Esophagus (tissue), 2 donors: ENCODE results near the gene NOTCH1. TPM values are rescaled to one million over a fixed set of nuclear protein-coding genes. Genes with fewer than 3 reads are reported as not detected.

Experiments used
- H3K27ac ChIP-seq, 2 donors: one replicate each; pipeline ENCODE4 v1.5.1; 2013; ENCODE audit warnings: low read depth in 2 of 2, mild to moderate bottlenecking in 2 of 2, inconsistent platforms in 1 of 2, low read length in 1 of 2, moderate library complexity in 1 of 2
- H3K27me3 ChIP-seq, 2 donors: one replicate each; pipeline ENCODE4 v1.6.1; 2013; ENCODE audit warnings: low read length in 2 of 2, control low read depth in 1 of 2, mild to moderate bottlenecking in 1 of 2; ENCODE audit not compliant: insufficient read depth in 2 of 2, control insufficient read depth in 1 of 2
- H3K36me3 ChIP-seq, 2 donors: one replicate each; pipeline ENCODE4 v1.6.1; 2013; ENCODE audit warnings: low read length in 1 of 2; ENCODE audit not compliant: control insufficient read depth in 2 of 2, insufficient read depth in 2 of 2
- H3K4me1 ChIP-seq, 2 donors: one replicate each; pipeline ENCODE4 v1.6.1; 2013; ENCODE audit warnings: low read length in 1 of 2; ENCODE audit not compliant: control insufficient read depth in 2 of 2, insufficient read depth in 2 of 2
- H3K4me3 ChIP-seq, 2 donors: one replicate each; pipeline ENCODE4 v1.5.1; 2013; ENCODE audit warnings: low read length in 2 of 2, mild to moderate bottlenecking in 2 of 2, low read depth in 1 of 2, moderate library complexity in 1 of 2
- H3K9me3 ChIP-seq, 2 donors: one replicate each; pipeline ENCODE4 v1.6.1; 2013; ENCODE audit warnings: mild to moderate bottlenecking in 2 of 2, low read depth in 1 of 2, low read length in 1 of 2, moderate library complexity in 1 of 2; ENCODE audit not compliant: control insufficient read depth in 2 of 2, insufficient read depth in 1 of 2
- WGBS, 2 donors: extraction: QIAGEN DNeasy Blood & Tissue Kit; methylation state at CpG; one replicate each; pipeline ENCODE4 v1.1.7; 2013; 5-methylcytosine and 5-hydroxymethylcytosine counted together
- polyA plus RNA-seq, 2 donors: library from polyadenylated mRNA; stranded (reverse); fragments of 200-250 nt; gene quantifications; one replicate each; pipeline ENCODE4 v1.2.3, GENCODE V29; 2013
- donor health status: healthy with polysubstance abuse.
- donor health status: Bipolar disorder and iron deficiency.

Gene NOTCH1
- polyA plus RNA-seq, 2 donors = 9.6 to 19.8 TPM

- 1 to 2% methylated on average over 74 to 109 of the region's 109 CpGs for WGBS, 2 donors
These were observed 62.9 kb downstream of the NOTCH1 start, which contains the start of gene SEC16A for GRCh38 chr9:136482793-136483588. Gene SEC16A (minus strand): TSS chr9:136483040. CDS start chr9:136477615, 5,425 bp downstream.

DNA sequence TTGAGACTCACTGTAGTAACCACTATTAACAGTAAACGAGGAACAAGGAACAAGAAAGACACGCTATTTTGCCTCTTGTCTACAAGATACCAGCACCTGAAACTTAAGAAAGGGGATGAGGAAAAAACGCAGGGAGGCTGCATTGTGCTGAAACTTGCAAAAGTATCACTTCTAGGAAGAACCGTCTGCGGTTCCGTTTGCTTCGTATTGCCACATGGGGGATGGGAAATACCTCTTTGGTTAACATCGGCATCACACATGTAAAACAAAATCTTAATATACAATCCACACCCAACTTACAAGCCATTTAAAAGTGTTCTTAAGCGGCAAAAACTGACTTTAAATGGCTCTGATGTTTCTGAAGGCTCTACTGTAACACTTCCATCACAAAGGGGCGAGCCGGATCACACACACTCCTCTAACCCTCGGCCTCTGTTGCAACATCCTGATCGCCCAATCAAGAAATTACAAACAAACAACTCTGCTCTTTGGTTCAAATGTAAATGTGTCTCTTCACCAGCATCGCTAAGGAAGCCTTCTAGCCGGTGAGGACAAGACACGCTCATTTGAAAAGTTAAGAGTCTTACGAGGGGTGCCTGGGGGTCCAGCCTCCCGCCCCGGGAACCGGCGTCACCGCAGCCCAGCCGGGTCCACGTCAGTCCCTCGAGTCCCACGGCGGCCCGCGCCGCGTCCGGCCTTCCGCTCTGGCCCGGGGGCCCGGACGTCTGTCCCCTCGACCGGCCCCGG is 63.6 kb downstream of the NOTCH1 start:
- Histone ChIP-seq H3K9me3 (no peaks in the 10 kb centered on the region), H3K27ac (peak overlapping the region; percentile 99 to 100), H3K4me1 (peaks cover 11 to 16% of the 10 kb centered on the region in 2 donors), H3K36me3 (peaks cover 0 to 7% of the 10 kb centered on the region in 2 donors), H3K4me3 (peak overlapping the region; percentile 80 to 87), H3K27me3 (no peaks in the 10 kb centered on the region)
- 0% methylated on average over 25 to 39 of the region's 39 CpGs for WGBS, 2 donors

More at GRCh38 chr9:136482793-136483588, 62.9 kb downstream of the NOTCH1 start, which contains the start of gene SEC16A:
- H3K9me3 ChIP-seq = no peaks in the 10 kb centered on the region
- peak within 1 kb of the TSS; percentile 80 to 87 for H3K4me3 ChIP-seq
- H3K4me1 ChIP-seq = peaks cover 11 to 16% of the 10 kb centered on the region in 2 donors
- peak within 1 kb of the TSS; percentile 99 to 100 for H3K27ac ChIP-seq
- H3K27me3 ChIP-seq = no peaks in the 10 kb centered on the region
- no peaks in the 10 kb centered on the region for H3K36me3 ChIP-seq

DNA sequence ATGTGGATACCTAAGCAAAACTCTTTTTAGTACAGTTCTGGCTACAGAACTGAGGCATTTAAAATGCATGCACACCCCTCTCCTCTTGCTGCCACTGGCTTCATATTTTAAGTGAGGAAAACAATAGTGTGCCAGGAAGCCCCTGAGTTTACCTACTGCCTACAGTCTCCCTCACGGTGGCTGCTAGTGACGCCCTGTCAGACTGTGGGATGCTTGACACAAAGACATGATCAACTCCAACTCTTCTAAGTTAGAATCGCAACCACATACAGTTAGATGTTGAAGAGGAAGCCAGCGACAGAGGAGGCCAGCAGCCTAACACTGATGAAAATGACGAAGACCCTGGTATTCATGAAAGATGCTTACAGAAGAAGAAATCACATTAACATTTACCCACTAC is 64.3 kb downstream of the NOTCH1 start:
- no peaks in the 10 kb centered on the region for H3K27me3 ChIP-seq
- H3K4me3 ChIP-seq = peak overlapping the region in 1 of 2 donors; percentile 87
- H3K36me3 ChIP-seq = peaks cover 5 to 13% of the 10 kb centered on the region in 2 donors
- H3K9me3 ChIP-seq = no peaks in the 10 kb centered on the region
- 44 to 45% methylated on average over 5 of the region's 5 CpGs for WGBS, 2 donors
- no peak overlapping the region for H3K27ac ChIP-seq
- H3K4me1 ChIP-seq = peaks cover 11 to 16% of the 10 kb centered on the region in 2 donors

GRCh38 chr9:136476369-136477150 is 69.3 kb downstream of the NOTCH1 start:
- Histone ChIP-seq H3K4me1 (peaks cover 0 to 2% of the 10 kb centered on the region in 2 donors), H3K9me3 (no peaks in the 10 kb centered on the region), H3K4me3 (no peak overlapping the region), H3K36me3 (peaks cover 18 to 53% of the 10 kb centered on the region in 2 donors), H3K27ac (no peak overlapping the region), H3K27me3 (no peaks in the 10 kb centered on the region)
- 87% methylated on average over 25 of the region's 25 CpGs for WGBS, 2 donors

- Histone ChIP-seq H3K4me3 (no peak overlapping the region), H3K27me3 (no peaks in the 10 kb centered on the region), H3K9me3 (no peaks in the 10 kb centered on the region), H3K36me3 (peaks cover 19 to 62% of the 10 kb centered on the region in 2 donors), H3K4me1 (no peaks in the 10 kb centered on the region), H3K27ac (no peak overlapping the region)
- WGBS, 2 donors = 91% methylated on average over 34 of the region's 34 CpGs
These were observed 70.6 kb downstream of the NOTCH1 start for GRCh38 chr9:136474974-136475865.

DNA sequence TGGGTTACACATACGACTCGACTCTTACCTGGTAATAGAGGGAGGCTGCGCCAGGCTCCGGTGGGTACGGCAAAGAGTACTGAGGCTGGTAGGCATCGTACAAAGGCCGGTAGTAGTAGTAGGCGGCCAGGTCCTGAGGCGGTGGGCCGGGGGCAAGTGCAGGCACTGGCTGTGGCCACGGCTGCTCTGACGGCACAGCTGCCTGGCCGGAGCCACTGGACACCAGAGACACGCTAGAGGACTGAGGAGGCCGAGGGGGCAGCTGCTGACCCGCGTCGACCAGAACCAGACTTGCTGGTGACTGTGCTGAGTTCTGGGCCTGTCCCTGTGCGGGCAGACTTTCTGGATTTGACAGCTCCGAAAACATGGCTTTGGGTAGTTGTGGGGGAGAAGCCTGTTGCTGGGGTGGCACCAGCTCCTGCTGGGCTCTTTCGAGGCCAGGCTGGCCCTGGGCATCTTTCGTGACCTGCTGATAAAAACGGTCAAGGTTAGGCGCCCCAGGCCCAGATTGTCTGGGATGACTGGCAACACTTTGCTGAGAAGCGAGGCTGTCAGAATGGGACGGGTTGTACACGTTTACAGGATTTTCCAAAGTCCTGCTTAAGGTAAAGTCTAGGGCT is 71.7 kb downstream of the NOTCH1 start:
- Histone ChIP-seq H3K4me1 (no peaks in the 10 kb centered on the region), H3K27ac (no peak overlapping the region), H3K9me3 (no peaks in the 10 kb centered on the region), H3K27me3 (no peaks in the 10 kb centered on the region), H3K4me3 (no peak overlapping the region), H3K36me3 (peaks cover 23 to 70% of the 10 kb centered on the region in 2 donors)
- WGBS, 2 donors = 92 to 95% methylated on average over 27 of the region's 27 CpGs

DNA sequence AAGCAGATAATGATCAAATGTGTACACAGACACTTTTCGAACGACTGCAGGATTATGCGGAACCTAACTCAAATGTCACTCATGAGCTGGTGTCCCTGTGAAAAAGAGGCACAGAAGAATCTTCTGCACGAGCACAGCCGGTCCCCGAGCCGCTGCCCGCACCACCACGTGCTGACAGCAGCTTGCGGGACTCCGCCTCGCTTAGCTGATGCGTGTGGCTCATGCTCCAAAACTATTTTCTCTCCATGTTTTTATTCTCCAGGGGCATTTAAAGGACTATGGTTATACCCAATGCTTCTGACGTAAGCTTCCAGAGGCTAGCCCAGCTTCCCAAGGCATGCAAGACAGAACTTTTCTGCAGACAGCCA is 72.5 kb downstream of the NOTCH1 start:
- H3K36me3 ChIP-seq = peaks cover 23 to 72% of the 10 kb centered on the region in 2 donors
- no peak overlapping the region for H3K4me3 ChIP-seq
- no peaks in the 10 kb centered on the region for H3K9me3 ChIP-seq
- no peaks in the 10 kb centered on the region for H3K4me1 ChIP-seq
- no peak overlapping the region for H3K27ac ChIP-seq
- WGBS, 2 donors = 92% methylated on average over 14 of the region's 14 CpGs
- no peaks in the 10 kb centered on the region for H3K27me3 ChIP-seq

GRCh38 chr9:136472640-136473353 is 73.1 kb downstream of the NOTCH1 start:
- Histone ChIP-seq H3K36me3 (peaks cover 23 to 74% of the 10 kb centered on the region in 2 donors), H3K4me3 (no peak overlapping the region), H3K27me3 (no peaks in the 10 kb centered on the region), H3K4me1 (no peaks in the 10 kb centered on the region), H3K9me3 (no peaks in the 10 kb centered on the region), H3K27ac (no peak overlapping the region)
- 88 to 91% methylated on average over 28 of the region's 28 CpGs for WGBS, 2 donors
